OCI-LY7 (cell line): ENCODE results near the gene APPL2.

Source experiments
- CTCF ChIP-seq: fragments of 200-600 bp; sonication (generic); conservative IDR thresholded peaks from 2 replicates; pipeline ENCODE4 v1.5.1; 2014; ENCODE audit warnings: mild to moderate bottlenecking, antibody characterized with exemption, low read length, moderate library complexity, mixed read lengths
- EZH2phosphoT487 ChIP-seq: fragments of 200-600 bp; sonication (generic); IDR thresholded peaks from 2 replicates; pipeline ENCODE4 v1.6.1; 2018; ENCODE audit warnings: low read depth, borderline replicate concordance, mild to moderate bottlenecking, mixed run types, antibody characterized with exemption, low read length, moderate library complexity, mixed read lengths

DNA sequence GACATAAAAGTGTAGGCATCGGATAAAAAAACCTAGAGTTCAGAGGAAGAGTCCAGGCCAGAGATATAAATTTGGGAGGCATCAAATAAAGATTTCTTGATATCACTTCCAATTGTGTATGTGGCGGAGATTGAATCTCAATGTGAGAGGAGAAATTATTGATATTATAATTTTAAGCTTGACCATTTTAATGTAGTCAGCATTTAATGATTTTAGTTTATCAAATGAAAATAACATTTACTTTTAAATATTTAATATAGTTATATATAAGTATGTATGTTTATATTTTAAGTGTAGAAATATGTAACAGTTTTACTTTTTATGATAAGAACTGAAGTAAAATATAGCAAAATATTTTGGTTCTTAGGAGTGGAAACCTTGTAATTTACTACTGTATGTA lies 79.7 kb downstream of the APPL2 start:
- TF ChIP-seq CTCF (no peak), EZH2phosphoT487 (no peak)
